ENCODE data around the gene GHRHR. TPM values are rescaled to one million over a fixed set of nuclear protein-coding genes. Genes with fewer than 3 reads are reported as not detected.
A peak's percentile ranks its signal among the peaks of the same experiment; 100 is the strongest.

GHRHR gene
- total RNA-seq, 1 experiment from 2014 or later = not detected

GRCh38 chr7:30917216-30917893 is 46.4 kb upstream of the GHRHR start:
- Histone ChIP-seq H3K4me2 (no peak overlapping the region), H3K9me3 (ENCODE audit: insufficient read depth, low read depth) (no peaks in the 10 kb centered on the region), H3K4me1 (replicated peaks; ENCODE audit: insufficient read depth) (peaks cover 55% of the 10 kb centered on the region), H3K79me2 (ENCODE audit: low read depth) (no peaks in the 10 kb centered on the region), H3K4me3 (no peak overlapping the region), H2AFZ (no peak overlapping the region), H3F3A (ENCODE audit: insufficient read depth, low read depth) (peaks cover 37% of the 10 kb centered on the region; the same call in 1 of the 2 replicates), H3K27me3 (ENCODE audit: insufficient read depth, low read depth) (no peaks in the 10 kb centered on the region), H3K9me2 (ENCODE audit: insufficient read depth) (no peaks in the 10 kb centered on the region), H4K20me1 (ENCODE audit: insufficient read depth) (no peaks in the 10 kb centered on the region), H3K36me3 (ENCODE audit: low read depth) (no peaks in the 10 kb centered on the region), H3K27ac (no peak overlapping the region)
- BruUV-seq (replicated peaks) = no TSS peak
- TF ChIP-seq, protein P1, sequence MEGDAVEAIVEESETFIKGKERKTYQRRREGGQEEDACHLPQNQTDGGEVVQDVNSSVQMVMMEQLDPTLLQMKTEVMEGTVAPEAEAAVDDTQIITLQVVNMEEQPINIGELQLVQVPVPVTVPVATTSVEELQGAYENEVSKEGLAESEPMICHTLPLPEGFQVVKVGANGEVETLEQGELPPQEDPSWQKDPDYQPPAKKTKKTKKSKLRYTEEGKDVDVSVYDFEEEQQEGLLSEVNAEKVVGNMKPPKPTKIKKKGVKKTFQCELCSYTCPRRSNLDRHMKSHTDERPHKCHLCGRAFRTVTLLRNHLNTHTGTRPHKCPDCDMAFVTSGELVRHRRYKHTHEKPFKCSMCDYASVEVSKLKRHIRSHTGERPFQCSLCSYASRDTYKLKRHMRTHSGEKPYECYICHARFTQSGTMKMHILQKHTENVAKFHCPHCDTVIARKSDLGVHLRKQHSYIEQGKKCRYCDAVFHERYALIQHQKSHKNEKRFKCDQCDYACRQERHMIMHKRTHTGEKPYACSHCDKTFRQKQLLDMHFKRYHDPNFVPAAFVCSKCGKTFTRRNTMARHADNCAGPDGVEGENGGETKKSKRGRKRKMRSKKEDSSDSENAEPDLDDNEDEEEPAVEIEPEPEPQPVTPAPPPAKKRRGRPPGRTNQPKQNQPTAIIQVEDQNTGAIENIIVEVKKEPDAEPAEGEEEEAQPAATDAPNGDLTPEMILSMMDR (conservative IDR thresholded peaks at IDR 0.05) = no peak
- no peak for TF ChIP-seq EZH2 (IDR thresholded peaks at IDR 0.05; ENCODE audit: low read depth)
- ChIA-PET CTCF (no interaction called here), POLR2A (ENCODE audit: unreplicated experiment) (no interaction called here)
- no peak for DNase-seq
- intact Hi-C loops (cut with micrococcal nuclease; ENCODE audit: unreplicated experiment) = no loop called here

DNA sequence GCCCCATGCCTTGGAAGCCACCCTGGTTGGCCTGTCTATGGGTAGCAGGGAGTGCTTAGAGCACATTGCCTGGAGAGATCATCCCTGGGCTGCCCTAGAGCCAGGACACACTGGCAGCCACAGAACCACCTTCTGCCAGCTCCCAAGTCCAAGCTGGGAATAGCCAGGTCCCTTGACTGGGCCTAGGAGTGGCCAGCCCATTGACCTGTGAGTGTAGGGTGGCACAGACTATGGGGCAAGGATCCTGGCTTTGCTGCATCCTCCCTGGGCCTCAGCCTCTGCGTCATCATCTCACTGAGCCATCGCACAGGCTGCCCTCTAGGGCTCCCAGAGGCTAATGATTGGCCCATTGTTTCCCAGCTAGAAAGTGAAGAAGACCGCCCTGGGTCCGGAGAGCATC is 45.1 kb upstream of the GHRHR start:
- no peak overlapping the region for H3K4me3 ChIP-seq

GRCh38 chr7:30920021-30920583 is 43.7 kb upstream of the GHRHR start:
- no peaks in the 10 kb centered on the region for H4K20me1 ChIP-seq (ENCODE audit: insufficient read depth)
- H3K9me2 ChIP-seq (ENCODE audit: insufficient read depth) = no peaks in the 10 kb centered on the region
- H3K4me1 ChIP-seq (replicated peaks; ENCODE audit: insufficient read depth) = peaks cover 39% of the 10 kb centered on the region
- 0 out of 2 replicates have a peak overlapping the region, but pooled peaks have one; percentile 53 for H3K4me2 ChIP-seq
- no peaks in the 10 kb centered on the region for H3K27me3 ChIP-seq (ENCODE audit: insufficient read depth, low read depth)
- no peak for DNase-seq
- H3K27ac ChIP-seq = no peak overlapping the region
- H3K79me2 ChIP-seq (ENCODE audit: low read depth) = no peaks in the 10 kb centered on the region
- H3K4me3 ChIP-seq = no peak overlapping the region
- peaks cover 28% of the 10 kb centered on the region; the same call in 1 of the 2 replicates for H3F3A ChIP-seq (ENCODE audit: insufficient read depth, low read depth)
- BruUV-seq (replicated peaks) = no TSS peak
- ChIA-PET CTCF (interaction anchor here (0.5 to 1.2 kb wide), 2 partner anchors 18 to 110 kb away, joined by 3 to 5 read pairs; no protein-coding TSS in a partner anchor), POLR2A (ENCODE audit: unreplicated experiment) (interaction anchor here (0.5 kb wide), 1 partner anchor 11 kb away, joined by 8 read pairs; no protein-coding TSS in a partner anchor)
- no peaks in the 10 kb centered on the region for H3K9me3 ChIP-seq (ENCODE audit: insufficient read depth, low read depth)
- no peaks in the 10 kb centered on the region for H3K36me3 ChIP-seq (ENCODE audit: low read depth)
- TF ChIP-seq, protein P1 (conservative IDR thresholded peaks at IDR 0.05) = no peak
- TF ChIP-seq EZH2 (IDR thresholded peaks at IDR 0.05; ENCODE audit: low read depth) = no peak
- intact Hi-C loops (cut with micrococcal nuclease; ENCODE audit: unreplicated experiment) = no loop called here
- H2AFZ ChIP-seq = no peak overlapping the region

More for the DNA sequence above, 45.1 kb upstream of the GHRHR start:
- H3K9me2 ChIP-seq (ENCODE audit: insufficient read depth) = no peaks in the 10 kb centered on the region
- H4K20me1 ChIP-seq (ENCODE audit: insufficient read depth) = no peaks in the 10 kb centered on the region
- CTCF ChIA-PET = interaction anchor here (1.2 kb wide), 1 partner anchor 20 kb away, joined by 3 read pairs; no protein-coding TSS in a partner anchor
- H3K27ac ChIP-seq = no peak overlapping the region
- peaks cover 37% of the 10 kb centered on the region; the same call in 1 of the 2 replicates for H3F3A ChIP-seq (ENCODE audit: insufficient read depth, low read depth)
- BruUV-seq (replicated peaks) = no TSS peak
- no peaks in the 10 kb centered on the region for H3K36me3 ChIP-seq (ENCODE audit: low read depth)
- H3K27me3 ChIP-seq (ENCODE audit: insufficient read depth, low read depth) = no peaks in the 10 kb centered on the region
- intact Hi-C loops (cut with micrococcal nuclease; ENCODE audit: unreplicated experiment) = no loop called here
- no peaks in the 10 kb centered on the region for H3K79me2 ChIP-seq (ENCODE audit: low read depth)
- no peak for TF ChIP-seq EZH2 (IDR thresholded peaks at IDR 0.05; ENCODE audit: low read depth)
- TF ChIP-seq, protein P1 (conservative IDR thresholded peaks at IDR 0.05) = no peak
- H2AFZ ChIP-seq = no peak overlapping the region
- peaks cover 53% of the 10 kb centered on the region for H3K4me1 ChIP-seq (replicated peaks; ENCODE audit: insufficient read depth)
- H3K9me3 ChIP-seq (ENCODE audit: insufficient read depth, low read depth) = no peaks in the 10 kb centered on the region
- no peak for DNase-seq
- H3K4me2 ChIP-seq = no peak overlapping the region
- POLR2A ChIA-PET (ENCODE audit: unreplicated experiment) = no interaction called here

All from PC-9 (cell line).